ENCODE measurements around the gene NECTIN2. TPM values are rescaled to one million over a fixed set of nuclear protein-coding genes. Genes with fewer than 3 reads are reported as not detected.
"Not testable (repeated sequence)": the region's sequence is repeated elsewhere in the genome, so short reads cannot be mapped to it uniquely, and the experiment has no call there.

Gene NECTIN2
- total RNA-seq, 6 experiments from 2014 or later, result 63.5 to 127 (median 87.4) TPM

- TF ChIP-seq, protein P1, sequence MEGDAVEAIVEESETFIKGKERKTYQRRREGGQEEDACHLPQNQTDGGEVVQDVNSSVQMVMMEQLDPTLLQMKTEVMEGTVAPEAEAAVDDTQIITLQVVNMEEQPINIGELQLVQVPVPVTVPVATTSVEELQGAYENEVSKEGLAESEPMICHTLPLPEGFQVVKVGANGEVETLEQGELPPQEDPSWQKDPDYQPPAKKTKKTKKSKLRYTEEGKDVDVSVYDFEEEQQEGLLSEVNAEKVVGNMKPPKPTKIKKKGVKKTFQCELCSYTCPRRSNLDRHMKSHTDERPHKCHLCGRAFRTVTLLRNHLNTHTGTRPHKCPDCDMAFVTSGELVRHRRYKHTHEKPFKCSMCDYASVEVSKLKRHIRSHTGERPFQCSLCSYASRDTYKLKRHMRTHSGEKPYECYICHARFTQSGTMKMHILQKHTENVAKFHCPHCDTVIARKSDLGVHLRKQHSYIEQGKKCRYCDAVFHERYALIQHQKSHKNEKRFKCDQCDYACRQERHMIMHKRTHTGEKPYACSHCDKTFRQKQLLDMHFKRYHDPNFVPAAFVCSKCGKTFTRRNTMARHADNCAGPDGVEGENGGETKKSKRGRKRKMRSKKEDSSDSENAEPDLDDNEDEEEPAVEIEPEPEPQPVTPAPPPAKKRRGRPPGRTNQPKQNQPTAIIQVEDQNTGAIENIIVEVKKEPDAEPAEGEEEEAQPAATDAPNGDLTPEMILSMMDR (IDR thresholded peaks at IDR 0.05), result no peak
- no peak for TF ChIP-seq POLR2A (IDR thresholded peaks at IDR 0.05)
- ATAC-seq (peak; percentile 58 to 68 (median 66)), DNase-seq (peak; percentile 92 to 98 (median 96))
- WGBS (ENCODE audit: insufficient coverage, low coverage, low lambda C conversion rate, missing lambda C conversion rate), result 5% methylated on average over 6 of the region's 6 CpGs
- Histone ChIP-seq H3K36me3 (peaks cover 0 to 18% (median 2%) of the 10 kb centered on the region in 4 donors), H3K27me3 (no peaks in the 10 kb centered on the region), H3K4me3 (peak overlapping the region in 2 of 3 donors; percentile 27 to 72), H3K4me1 (peaks cover 0 to 43% (median 0%) of the 10 kb centered on the region in 4 donors), H3K9me3 (no peaks in the 10 kb centered on the region), H3K27ac (peak overlapping the region in 2 of 3 donors; percentile 81 to 86)
- intact Hi-C loops (cut with DNase I), result no loop called here
Observed at GRCh38 chr19:44912854-44913253, 66.8 kb downstream of the NECTIN2 start.

- peak overlapping the region; percentile 45 to 72 (median 64) for H3K4me3 ChIP-seq
- H3K4me1 ChIP-seq, result peaks cover 0 to 41% (median 0%) of the 10 kb centered on the region in 4 donors
- intact Hi-C loops (cut with DNase I); ATAC-seq; H3K27me3 ChIP-seq; DNase-seq; H3K9me3 ChIP-seq: not testable (repeated sequence)
- H3K36me3 ChIP-seq, result peaks cover 0 to 13% (median under 1%) of the 10 kb centered on the region in 4 donors
- 21% methylated on average over 23 of the region's 23 CpGs for WGBS (ENCODE audit: insufficient coverage, low coverage, low lambda C conversion rate, missing lambda C conversion rate)
- H3K27ac ChIP-seq, result peak overlapping the region; percentile 75 to 86 (median 81)
Observed at GRCh38 chr19:44913512-44914432, 67.7 kb downstream of the NECTIN2 start.

- H3K27me3 ChIP-seq; intact Hi-C loops (cut with DNase I); H3K9me3 ChIP-seq: not testable (repeated sequence)
- ATAC-seq, result peak; percentile 64 to 79 (median 68)
- Histone ChIP-seq H3K27ac (peak within 1 kb of the TSS; percentile 75 to 86 (median 81)), H3K4me3 (peak within 1 kb of the TSS; percentile 45 to 72 (median 64)), H3K4me1 (peaks cover 0 to 44% (median 0%) of the 10 kb centered on the region in 4 donors), H3K36me3 (peaks cover 0 to 13% (median 4%) of the 10 kb centered on the region in 4 donors)
- DNase-seq, result peak; percentile 87 to 88 (median 87)
- TF ChIP-seq POLR2A (IDR thresholded peaks at IDR 0.05), result peak; percentile 47
- 2% methylated on average over 20 of the region's 28 CpGs for WGBS (ENCODE audit: insufficient coverage, low coverage, low lambda C conversion rate, missing lambda C conversion rate)
Observed at GRCh38 chr19:44914433-44915206, 68.5 kb downstream of the NECTIN2 start, which contains the start of gene APOC1. Gene APOC1, plus strand, starts transcription at chr19:44914608. Its CDS starts 284 bp downstream, at chr19:44914892.

DNA sequence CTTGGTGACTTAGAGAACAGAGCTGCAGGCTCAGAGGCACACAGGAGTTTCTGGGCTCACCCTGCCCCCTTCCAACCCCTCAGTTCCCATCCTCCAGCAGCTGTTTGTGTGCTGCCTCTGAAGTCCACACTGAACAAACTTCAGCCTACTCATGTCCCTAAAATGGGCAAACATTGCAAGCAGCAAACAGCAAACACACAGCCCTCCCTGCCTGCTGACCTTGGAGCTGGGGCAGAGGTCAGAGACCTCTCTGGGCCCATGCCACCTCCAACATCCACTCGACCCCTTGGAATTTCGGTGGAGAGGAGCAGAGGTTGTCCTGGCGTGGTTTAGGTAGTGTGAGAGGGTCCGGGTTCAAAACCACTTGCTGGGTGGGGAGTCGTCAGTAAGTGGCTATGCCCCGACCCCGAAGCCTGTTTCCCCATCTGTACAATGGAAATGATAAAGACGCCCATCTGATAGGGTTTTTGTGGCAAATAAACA lies 78.2 kb downstream of the NECTIN2 start:
- WGBS (ENCODE audit: insufficient coverage, low coverage, low lambda C conversion rate, missing lambda C conversion rate), result 10% methylated on average over 5 of the region's 8 CpGs
- Histone ChIP-seq H3K27me3 (no peaks in the 10 kb centered on the region), H3K27ac (peak overlapping the region; percentile 68 to 88 (median 85)), H3K36me3 (peaks cover 0 to under 1% (median 0%) of the 10 kb centered on the region in 4 donors), H3K4me3 (no peak overlapping the region), H3K9me3 (no peaks in the 10 kb centered on the region), H3K4me1 (peaks cover 2 to 65% (median 28%) of the 10 kb centered on the region in 4 donors)
- peak; percentile 80 to 92 (median 88) for DNase-seq
- intact Hi-C loops (cut with DNase I), result no loop called here
- peak; percentile 64 to 82 (median 68) for ATAC-seq
- TF ChIP-seq, protein P1 (IDR thresholded peaks at IDR 0.05), result no peak
- TF ChIP-seq POLR2A (IDR thresholded peaks at IDR 0.05), result peak; percentile 64

All from right lobe of liver (tissue), 6 donors.